ENCODE measurements around the gene MAGI2. TPM values are rescaled to one million over a fixed set of nuclear protein-coding genes. Genes with fewer than 3 reads are reported as not detected.

MAGI2 gene
- total RNA-seq, 1 experiment from 2014 or later = 0.22 TPM

DNA sequence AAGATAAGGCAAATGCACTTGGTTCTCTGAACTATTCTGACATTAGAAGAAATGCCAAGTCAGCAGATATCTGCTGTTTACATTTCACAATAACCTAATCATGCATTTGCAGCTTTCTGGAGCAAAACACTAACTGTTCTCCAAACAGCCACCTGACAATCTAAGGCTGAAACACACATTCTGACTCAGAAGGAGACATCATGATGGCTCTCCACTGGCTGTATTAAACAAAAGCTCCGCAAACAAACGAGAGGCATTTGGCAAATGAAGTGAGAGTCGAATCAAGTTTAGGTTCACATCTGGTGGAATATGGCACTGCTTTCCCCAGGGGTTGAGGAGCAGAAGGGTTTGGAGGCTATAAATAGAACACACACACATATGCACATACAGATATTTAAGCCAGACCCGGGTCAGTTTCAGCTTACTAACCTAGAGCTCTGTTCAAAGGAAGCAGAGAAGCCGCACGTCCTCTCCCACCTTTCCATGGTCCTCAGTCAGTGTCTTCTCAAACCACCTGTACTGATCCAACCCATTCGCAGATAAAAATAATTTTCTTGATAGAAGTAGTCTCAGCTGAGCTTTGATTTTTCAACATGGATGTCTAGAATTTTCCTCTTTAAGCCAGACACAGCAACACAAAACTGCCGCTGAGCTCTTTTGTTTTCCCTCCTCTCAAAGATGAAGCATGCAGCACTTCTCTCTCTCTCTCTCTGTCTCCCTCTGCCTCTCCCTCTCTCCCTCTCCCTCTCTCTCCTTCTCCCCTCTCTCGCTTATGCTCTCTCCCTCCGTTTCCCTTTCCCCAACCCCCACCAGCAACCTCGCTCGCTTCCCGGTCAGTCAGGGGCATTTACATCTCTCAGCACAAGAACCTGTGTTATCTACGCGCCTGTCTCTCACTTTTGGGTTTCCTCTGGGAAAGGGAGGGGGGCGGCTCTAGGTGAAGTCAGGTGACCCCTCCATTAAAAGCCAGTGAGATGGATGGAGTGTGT, 682.8 kb downstream of the MAGI2 start:
- DNase-seq (ENCODE audit: low read depth, low spot score) = no peak
- ChIA-PET CTCF (no interaction called here), RAD21 (ENCODE audit: low non-redundant PET in 1 of 2, low total read pairs in 2 of 2, uncharacterized antibody in 2 of 2, unreplicated experiment in 2 of 2) (no interaction called here), POLR2A (no interaction called here)
- Histone ChIP-seq H3K4me2 (ENCODE audit: low read length) (no peak overlapping the region), H3K36me3 (ENCODE audit: control insufficient read depth in 1 of 2, insufficient read depth in 2 of 2, low read length in 2 of 2) (no peaks in the 10 kb centered on the region), H3K9me2 (ENCODE audit: insufficient read depth) (no peaks in the 10 kb centered on the region), H3K9me3 (ENCODE audit: control insufficient read depth in 1 of 2, insufficient read depth in 1 of 2, low read depth in 1 of 2, low read length in 2 of 2) (no peaks in the 10 kb centered on the region), H4K20me1 (ENCODE audit: insufficient read depth) (no peaks in the 10 kb centered on the region), H3K79me2 (ENCODE audit: insufficient read depth, low read length) (no peaks in the 10 kb centered on the region), H3K4me1 (ENCODE audit: control insufficient read depth in 1 of 2, insufficient read depth in 2 of 2, low read length in 2 of 2) (no peaks in the 10 kb centered on the region), H3K27ac (ENCODE audit: low read depth, low read length) (no peak overlapping the region), H3K9ac (ENCODE audit: low read length) (no peak overlapping the region), H3K27me3 (ENCODE audit: insufficient read depth, low read length) (peaks cover 36% of the 10 kb centered on the region; the same call in 1 of the 2 replicates), H3K4me3 (replicated peaks in 1 of 2; ENCODE audit: low read depth in 1 of 2, low read length in 2 of 2) (no peak overlapping the region), H2AFZ (ENCODE audit: low read depth, low read length, poor library complexity, severe bottlenecking) (no peak overlapping the region)
- no TSS peak for BruUV-seq (replicated peaks)
- intact Hi-C loops (cut with micrococcal nuclease) = no loop called here
- no peak for ATAC-seq
- no peak for TF ChIP-seq ZNF274 (IDR thresholded peaks at IDR 0.05; ENCODE audit: low read depth, low read length)
- TF ChIP-seq CBX3 (IDR thresholded peaks at IDR 0.05; ENCODE audit: low read depth) = no peak
- no peak for TF ChIP-seq SP1 (IDR thresholded peaks at IDR 0.05; ENCODE audit: low read depth)
- TF ChIP-seq, protein P1, sequence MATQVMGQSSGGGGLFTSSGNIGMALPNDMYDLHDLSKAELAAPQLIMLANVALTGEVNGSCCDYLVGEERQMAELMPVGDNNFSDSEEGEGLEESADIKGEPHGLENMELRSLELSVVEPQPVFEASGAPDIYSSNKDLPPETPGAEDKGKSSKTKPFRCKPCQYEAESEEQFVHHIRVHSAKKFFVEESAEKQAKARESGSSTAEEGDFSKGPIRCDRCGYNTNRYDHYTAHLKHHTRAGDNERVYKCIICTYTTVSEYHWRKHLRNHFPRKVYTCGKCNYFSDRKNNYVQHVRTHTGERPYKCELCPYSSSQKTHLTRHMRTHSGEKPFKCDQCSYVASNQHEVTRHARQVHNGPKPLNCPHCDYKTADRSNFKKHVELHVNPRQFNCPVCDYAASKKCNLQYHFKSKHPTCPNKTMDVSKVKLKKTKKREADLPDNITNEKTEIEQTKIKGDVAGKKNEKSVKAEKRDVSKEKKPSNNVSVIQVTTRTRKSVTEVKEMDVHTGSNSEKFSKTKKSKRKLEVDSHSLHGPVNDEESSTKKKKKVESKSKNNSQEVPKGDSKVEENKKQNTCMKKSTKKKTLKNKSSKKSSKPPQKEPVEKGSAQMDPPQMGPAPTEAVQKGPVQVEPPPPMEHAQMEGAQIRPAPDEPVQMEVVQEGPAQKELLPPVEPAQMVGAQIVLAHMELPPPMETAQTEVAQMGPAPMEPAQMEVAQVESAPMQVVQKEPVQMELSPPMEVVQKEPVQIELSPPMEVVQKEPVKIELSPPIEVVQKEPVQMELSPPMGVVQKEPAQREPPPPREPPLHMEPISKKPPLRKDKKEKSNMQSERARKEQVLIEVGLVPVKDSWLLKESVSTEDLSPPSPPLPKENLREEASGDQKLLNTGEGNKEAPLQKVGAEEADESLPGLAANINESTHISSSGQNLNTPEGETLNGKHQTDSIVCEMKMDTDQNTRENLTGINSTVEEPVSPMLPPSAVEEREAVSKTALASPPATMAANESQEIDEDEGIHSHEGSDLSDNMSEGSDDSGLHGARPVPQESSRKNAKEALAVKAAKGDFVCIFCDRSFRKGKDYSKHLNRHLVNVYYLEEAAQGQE (IDR thresholded peaks at IDR 0.05; ENCODE audit: low read depth) = no peak
- TF ChIP-seq, protein P2, sequence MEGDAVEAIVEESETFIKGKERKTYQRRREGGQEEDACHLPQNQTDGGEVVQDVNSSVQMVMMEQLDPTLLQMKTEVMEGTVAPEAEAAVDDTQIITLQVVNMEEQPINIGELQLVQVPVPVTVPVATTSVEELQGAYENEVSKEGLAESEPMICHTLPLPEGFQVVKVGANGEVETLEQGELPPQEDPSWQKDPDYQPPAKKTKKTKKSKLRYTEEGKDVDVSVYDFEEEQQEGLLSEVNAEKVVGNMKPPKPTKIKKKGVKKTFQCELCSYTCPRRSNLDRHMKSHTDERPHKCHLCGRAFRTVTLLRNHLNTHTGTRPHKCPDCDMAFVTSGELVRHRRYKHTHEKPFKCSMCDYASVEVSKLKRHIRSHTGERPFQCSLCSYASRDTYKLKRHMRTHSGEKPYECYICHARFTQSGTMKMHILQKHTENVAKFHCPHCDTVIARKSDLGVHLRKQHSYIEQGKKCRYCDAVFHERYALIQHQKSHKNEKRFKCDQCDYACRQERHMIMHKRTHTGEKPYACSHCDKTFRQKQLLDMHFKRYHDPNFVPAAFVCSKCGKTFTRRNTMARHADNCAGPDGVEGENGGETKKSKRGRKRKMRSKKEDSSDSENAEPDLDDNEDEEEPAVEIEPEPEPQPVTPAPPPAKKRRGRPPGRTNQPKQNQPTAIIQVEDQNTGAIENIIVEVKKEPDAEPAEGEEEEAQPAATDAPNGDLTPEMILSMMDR (IDR thresholded peaks at IDR 0.05 in 2 of 3, conservative IDR thresholded peaks at IDR 0.05 in 1 of 3; ENCODE audit: borderline replicate concordance in 1 of 3, insufficient read depth in 1 of 3, low read depth in 2 of 3, low read length in 2 of 3) = no peak
- TF ChIP-seq RAD21 (IDR thresholded peaks at IDR 0.05; ENCODE audit: low read depth) = no peak
- TF ChIP-seq, protein P3, sequence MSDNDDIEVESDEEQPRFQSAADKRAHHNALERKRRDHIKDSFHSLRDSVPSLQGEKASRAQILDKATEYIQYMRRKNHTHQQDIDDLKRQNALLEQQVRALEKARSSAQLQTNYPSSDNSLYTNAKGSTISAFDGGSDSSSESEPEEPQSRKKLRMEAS (IDR thresholded peaks at IDR 0.05) = no peak
- TF ChIP-seq, protein P4, sequence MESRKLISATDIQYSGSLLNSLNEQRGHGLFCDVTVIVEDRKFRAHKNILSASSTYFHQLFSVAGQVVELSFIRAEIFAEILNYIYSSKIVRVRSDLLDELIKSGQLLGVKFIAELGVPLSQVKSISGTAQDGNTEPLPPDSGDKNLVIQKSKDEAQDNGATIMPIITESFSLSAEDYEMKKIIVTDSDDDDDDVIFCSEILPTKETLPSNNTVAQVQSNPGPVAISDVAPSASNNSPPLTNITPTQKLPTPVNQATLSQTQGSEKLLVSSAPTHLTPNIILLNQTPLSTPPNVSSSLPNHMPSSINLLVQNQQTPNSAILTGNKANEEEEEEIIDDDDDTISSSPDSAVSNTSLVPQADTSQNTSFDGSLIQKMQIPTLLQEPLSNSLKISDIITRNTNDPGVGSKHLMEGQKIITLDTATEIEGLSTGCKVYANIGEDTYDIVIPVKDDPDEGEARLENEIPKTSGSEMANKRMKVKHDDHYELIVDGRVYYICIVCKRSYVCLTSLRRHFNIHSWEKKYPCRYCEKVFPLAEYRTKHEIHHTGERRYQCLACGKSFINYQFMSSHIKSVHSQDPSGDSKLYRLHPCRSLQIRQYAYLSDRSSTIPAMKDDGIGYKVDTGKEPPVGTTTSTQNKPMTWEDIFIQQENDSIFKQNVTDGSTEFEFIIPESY (IDR thresholded peaks at IDR 0.05; ENCODE audit: extremely low read depth, insufficient replicate concordance, low read length) = no peak
- no peak for TF ChIP-seq EGR1 (IDR thresholded peaks at IDR 0.05; ENCODE audit: low read depth)
